ENCODE data around the gene DNAJB8.

Gene DNAJB8

DNA sequence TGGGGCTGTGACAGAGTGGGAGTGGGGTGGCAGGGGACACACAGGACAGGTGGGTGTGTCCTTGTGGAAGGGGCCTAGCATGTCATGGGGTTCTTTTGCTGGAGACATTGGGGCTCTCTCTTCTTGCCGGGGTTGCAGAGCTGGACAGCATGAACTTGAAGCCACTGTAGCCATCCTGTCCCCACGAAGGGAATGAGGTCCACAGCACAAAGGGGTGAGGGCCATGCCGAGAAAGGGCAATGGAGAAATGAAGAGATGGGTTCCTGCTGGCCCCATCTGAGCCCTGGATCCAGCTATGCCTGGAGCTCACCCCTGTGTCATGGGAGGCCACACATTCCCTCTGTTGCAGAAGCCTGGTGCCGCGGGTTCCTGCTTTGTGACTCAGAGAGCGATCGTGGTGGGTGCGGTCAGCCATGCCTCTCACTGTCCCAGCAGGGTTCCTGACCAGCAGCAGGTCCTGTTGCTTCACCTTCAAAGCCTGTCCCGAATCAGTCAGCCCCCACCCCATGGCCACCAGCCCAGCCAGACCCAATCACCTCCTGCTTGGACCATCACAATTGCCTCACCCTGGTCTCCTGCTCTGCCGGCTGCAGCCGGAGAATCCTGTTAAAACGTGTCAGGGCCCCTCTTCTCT, 50.0 kb downstream of the DNAJB8 start:
- TF ChIP-seq TEAD4 (IDR thresholded peaks at IDR 0.05): peak; percentile 62
- TF ChIP-seq, protein P1, sequence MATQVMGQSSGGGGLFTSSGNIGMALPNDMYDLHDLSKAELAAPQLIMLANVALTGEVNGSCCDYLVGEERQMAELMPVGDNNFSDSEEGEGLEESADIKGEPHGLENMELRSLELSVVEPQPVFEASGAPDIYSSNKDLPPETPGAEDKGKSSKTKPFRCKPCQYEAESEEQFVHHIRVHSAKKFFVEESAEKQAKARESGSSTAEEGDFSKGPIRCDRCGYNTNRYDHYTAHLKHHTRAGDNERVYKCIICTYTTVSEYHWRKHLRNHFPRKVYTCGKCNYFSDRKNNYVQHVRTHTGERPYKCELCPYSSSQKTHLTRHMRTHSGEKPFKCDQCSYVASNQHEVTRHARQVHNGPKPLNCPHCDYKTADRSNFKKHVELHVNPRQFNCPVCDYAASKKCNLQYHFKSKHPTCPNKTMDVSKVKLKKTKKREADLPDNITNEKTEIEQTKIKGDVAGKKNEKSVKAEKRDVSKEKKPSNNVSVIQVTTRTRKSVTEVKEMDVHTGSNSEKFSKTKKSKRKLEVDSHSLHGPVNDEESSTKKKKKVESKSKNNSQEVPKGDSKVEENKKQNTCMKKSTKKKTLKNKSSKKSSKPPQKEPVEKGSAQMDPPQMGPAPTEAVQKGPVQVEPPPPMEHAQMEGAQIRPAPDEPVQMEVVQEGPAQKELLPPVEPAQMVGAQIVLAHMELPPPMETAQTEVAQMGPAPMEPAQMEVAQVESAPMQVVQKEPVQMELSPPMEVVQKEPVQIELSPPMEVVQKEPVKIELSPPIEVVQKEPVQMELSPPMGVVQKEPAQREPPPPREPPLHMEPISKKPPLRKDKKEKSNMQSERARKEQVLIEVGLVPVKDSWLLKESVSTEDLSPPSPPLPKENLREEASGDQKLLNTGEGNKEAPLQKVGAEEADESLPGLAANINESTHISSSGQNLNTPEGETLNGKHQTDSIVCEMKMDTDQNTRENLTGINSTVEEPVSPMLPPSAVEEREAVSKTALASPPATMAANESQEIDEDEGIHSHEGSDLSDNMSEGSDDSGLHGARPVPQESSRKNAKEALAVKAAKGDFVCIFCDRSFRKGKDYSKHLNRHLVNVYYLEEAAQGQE (IDR thresholded peaks at IDR 0.05; ENCODE audit: low read depth): no peak
- peak; percentile 84 for TF ChIP-seq ZBTB7A (IDR thresholded peaks at IDR 0.05; ENCODE audit: low read depth)
- TF ChIP-seq NFIC (IDR thresholded peaks at IDR 0.05): peak; percentile 65; the same call in 1 of the 2 replicates
- TF ChIP-seq FOXM1 (IDR thresholded peaks at IDR 0.05; ENCODE audit: borderline replicate concordance, low read depth): no peak
- peak; percentile 84 for TF ChIP-seq CEBPB (IDR thresholded peaks at IDR 0.05)
- 0 out of 2 replicates have a peak, but pooled peaks have one; percentile 62 for TF ChIP-seq EP300 (IDR thresholded peaks at IDR 0.05; ENCODE audit: borderline replicate concordance)
- TF ChIP-seq CREB1 (IDR thresholded peaks at IDR 0.05; ENCODE audit: low read depth): no peak
- TF ChIP-seq USF1 (IDR thresholded peaks at IDR 0.05): no peak
- TF ChIP-seq EGR1 (IDR thresholded peaks at IDR 0.05): no peak
- no peak; the same call in 1 of the 2 replicates for TF ChIP-seq YY1 (IDR thresholded peaks at IDR 0.05; ENCODE audit: low read depth)
- peak; percentile 52 for TF ChIP-seq MAX (IDR thresholded peaks at IDR 0.05)
- TF ChIP-seq TAF1 (IDR thresholded peaks at IDR 0.05; ENCODE audit: low read depth): no peak
- peak; percentile 72 for TF ChIP-seq TCF12 (IDR thresholded peaks at IDR 0.05; ENCODE audit: low read depth)
- TF ChIP-seq RAD21 (IDR thresholded peaks at IDR 0.05; ENCODE audit: low read depth): peak; percentile 36; the same call in 1 of the 2 replicates

DNA sequence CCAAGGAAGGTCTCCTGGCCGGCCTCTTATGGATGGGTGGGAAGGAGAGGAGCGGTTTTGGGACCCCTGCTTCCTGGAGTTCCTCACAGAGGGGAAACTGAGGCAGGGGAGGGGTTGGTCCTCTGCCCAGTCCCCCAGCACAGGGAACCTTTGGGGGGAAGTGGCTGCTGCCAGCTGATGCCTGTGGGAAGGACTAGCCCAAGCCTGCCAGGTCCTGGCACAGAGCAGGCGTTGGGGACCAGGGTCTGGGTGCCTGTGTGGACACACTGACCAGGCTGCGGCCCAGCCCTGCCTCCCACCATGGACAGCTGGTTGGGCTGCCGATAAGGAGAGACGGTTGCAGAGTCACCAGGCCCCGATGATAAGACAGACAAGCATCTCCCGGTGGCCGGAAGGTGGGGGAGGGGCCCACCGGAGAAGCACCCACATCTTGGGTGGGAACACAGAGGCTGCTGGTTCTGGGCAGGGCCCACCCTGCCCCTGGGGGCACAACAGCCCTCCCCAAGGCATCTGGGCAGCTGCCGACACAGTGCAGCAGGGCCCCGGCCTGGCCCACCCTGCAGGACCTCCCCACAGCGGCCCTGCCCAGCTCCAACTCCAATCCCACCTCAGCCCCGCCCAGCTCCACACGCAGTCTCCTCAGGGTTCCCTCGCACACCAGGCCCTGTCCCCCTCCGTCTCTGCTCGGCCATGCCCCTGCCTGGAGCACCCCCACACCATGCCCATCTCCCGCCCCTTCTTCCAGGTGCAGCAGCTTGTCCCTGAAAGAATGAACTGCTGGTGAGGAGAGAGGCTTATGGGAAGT, 50.7 kb downstream of the DNAJB8 start:
- TF ChIP-seq MAX (IDR thresholded peaks at IDR 0.05) (no peak), TCF12 (IDR thresholded peaks at IDR 0.05; ENCODE audit: low read depth) (no peak)

DNA sequence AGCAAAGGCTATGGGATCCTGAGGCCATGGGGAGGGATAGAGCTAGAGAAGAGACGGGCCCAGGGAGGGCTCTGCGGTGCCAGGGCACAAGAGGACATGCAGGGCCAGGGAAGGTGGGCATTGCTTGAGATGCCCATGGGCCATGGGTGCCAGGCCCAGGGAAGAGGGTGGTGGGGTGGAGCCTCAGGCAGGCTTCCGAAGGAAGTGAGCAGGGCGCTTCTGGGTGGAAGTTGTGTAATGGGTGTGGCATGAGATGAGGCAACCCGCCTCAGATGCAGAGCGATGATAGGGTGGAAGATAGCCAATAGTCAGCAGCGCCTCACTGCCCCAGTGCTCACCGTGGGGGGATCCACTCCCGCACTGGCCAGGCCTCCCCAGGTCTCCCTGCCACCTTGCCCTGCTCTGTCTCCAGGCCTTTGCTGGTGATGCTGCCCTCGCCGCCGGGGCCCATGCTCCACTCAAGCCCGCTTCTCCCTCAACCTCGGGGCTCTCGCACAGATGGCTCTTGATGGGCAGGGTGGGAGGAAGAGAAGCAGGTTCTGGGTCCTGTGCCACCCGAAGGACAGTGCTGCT, 51.4 kb downstream of the DNAJB8 start:
- TF ChIP-seq TCF12 (IDR thresholded peaks at IDR 0.05; ENCODE audit: low read depth) (no peak), FOXM1 (IDR thresholded peaks at IDR 0.05; ENCODE audit: borderline replicate concordance, low read depth) (no peak), CREB1 (IDR thresholded peaks at IDR 0.05; ENCODE audit: low read depth) (no peak), TEAD4 (IDR thresholded peaks at IDR 0.05) (no peak), NFIC (IDR thresholded peaks at IDR 0.05) (no peak), YY1 (IDR thresholded peaks at IDR 0.05; ENCODE audit: low read depth) (no peak), USF1 (IDR thresholded peaks at IDR 0.05) (no peak), TAF1 (IDR thresholded peaks at IDR 0.05; ENCODE audit: low read depth) (no peak), CEBPB (IDR thresholded peaks at IDR 0.05) (no peak), EP300 (IDR thresholded peaks at IDR 0.05; ENCODE audit: borderline replicate concordance) (no peak), MAX (IDR thresholded peaks at IDR 0.05) (no peak), RAD21 (IDR thresholded peaks at IDR 0.05; ENCODE audit: low read depth) (no peak), EGR1 (IDR thresholded peaks at IDR 0.05) (no peak), ZBTB7A (IDR thresholded peaks at IDR 0.05; ENCODE audit: low read depth) (no peak)
- TF ChIP-seq, protein P1 (IDR thresholded peaks at IDR 0.05; ENCODE audit: low read depth): no peak

- TF ChIP-seq RAD21 (IDR thresholded peaks at IDR 0.05; ENCODE audit: low read depth) (no peak), NFIC (IDR thresholded peaks at IDR 0.05) (peak; percentile 49)
Measured at GRCh38 chr3:128413413-128414205, 53.1 kb downstream of the DNAJB8 start.

DNA sequence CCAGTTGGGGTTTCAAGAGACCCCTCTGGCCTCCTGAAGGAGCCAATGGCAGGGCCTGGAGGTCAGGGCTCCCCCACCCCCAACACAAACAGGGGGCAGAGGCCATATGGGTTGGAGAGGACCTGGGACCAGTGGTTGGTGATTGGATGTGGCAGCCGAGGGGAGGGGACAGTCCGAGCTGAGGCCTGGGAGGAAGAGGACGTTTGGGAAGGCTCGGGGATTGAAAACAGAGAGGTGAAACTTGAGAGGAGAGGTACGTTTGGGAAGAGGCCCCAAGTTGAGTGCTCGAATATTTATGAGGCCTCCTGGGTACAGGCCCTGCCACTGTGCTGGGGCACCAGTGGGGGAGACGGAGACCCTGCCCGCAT, 53.7 kb downstream of the DNAJB8 start:
- TF ChIP-seq CREB1 (IDR thresholded peaks at IDR 0.05; ENCODE audit: low read depth) (no peak), TCF12 (IDR thresholded peaks at IDR 0.05; ENCODE audit: low read depth) (no peak), USF1 (IDR thresholded peaks at IDR 0.05) (no peak)

Measured in Ishikawa (cell line).